B cell (primary cell): Measurements from ENCODE around the gene AKAP6.

ENCODE experiments used
- EZH2 ChIP-seq: IDR thresholded peaks from 2 replicates; pipeline ENCODE4 v1.6.1; 2012; ENCODE audit warnings: borderline replicate concordance, low read depth, mild to moderate bottlenecking, moderate library complexity, low read length; ENCODE audit not compliant: insufficient read depth, poor library complexity, severe bottlenecking
- TF ChIP-seq, protein P1 (sequence below): fragments of 200-600 bp; IDR thresholded peaks from one replicate; pipeline ENCODE4 v1.8.0; 2022; ENCODE audit warnings: antibody characterized with exemption, mild to moderate bottlenecking

- TF ChIP-seq, protein P1, sequence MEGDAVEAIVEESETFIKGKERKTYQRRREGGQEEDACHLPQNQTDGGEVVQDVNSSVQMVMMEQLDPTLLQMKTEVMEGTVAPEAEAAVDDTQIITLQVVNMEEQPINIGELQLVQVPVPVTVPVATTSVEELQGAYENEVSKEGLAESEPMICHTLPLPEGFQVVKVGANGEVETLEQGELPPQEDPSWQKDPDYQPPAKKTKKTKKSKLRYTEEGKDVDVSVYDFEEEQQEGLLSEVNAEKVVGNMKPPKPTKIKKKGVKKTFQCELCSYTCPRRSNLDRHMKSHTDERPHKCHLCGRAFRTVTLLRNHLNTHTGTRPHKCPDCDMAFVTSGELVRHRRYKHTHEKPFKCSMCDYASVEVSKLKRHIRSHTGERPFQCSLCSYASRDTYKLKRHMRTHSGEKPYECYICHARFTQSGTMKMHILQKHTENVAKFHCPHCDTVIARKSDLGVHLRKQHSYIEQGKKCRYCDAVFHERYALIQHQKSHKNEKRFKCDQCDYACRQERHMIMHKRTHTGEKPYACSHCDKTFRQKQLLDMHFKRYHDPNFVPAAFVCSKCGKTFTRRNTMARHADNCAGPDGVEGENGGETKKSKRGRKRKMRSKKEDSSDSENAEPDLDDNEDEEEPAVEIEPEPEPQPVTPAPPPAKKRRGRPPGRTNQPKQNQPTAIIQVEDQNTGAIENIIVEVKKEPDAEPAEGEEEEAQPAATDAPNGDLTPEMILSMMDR: no peak
- no peak for TF ChIP-seq EZH2
Measured at GRCh38 chr14:32417956-32418552, 89.0 kb downstream of the AKAP6 start.
